Common myeloid progenitor, CD34-positive (primary cell): ENCODE results near the gene BBS9.

Experiments
- CTCF ChIA-PET: fragments of 350-600 bp; sonication (Branson Sonifier 250); formaldehyde crosslinking; loops from one replicate; lab custom pipeline; 2021; ENCODE audit warnings: antibody characterized with exemption; lab: Charles Lee
- POLR2A ChIA-PET: fragments of 350-600 bp; sonication (Branson Sonifier 250); formaldehyde crosslinking; loops from one replicate; lab custom pipeline; 2021; ENCODE audit warnings: antibody characterized with exemption; lab: Charles Lee
- DNase-seq, 3 donors: peaks; one replicate each; pipeline versions ENCODE4 v3.0.0 to v3.0.0-alpha.2; 2013
- H3K27ac ChIP-seq, 2 experiments: 1 replicate in 1 of 2; 2 replicates in 1 of 2; pipeline ENCODE4 v1.7.0; 2013; ENCODE audit warnings: inconsistent platforms in 2 of 2, low read length in 2 of 2, mild to moderate bottlenecking in 2 of 2, low read depth in 1 of 2, moderate library complexity in 1 of 2; ENCODE audit not compliant: severe bottlenecking in 2 of 2, insufficient read depth in 1 of 2, poor library complexity in 1 of 2
- H3K27me3 ChIP-seq, 5 experiments: replicated peaks in 2 of 5; 1 replicate in 3 of 5; 2 replicates in 2 of 5; pipeline versions ENCODE4 v1.6.1 to v1.7.0; 2013; ENCODE audit warnings: low read length in 4 of 5, mild to moderate bottlenecking in 2 of 5, moderate library complexity in 2 of 5, inconsistent platforms in 1 of 5; ENCODE audit not compliant: insufficient read depth in 5 of 5, control insufficient read depth in 4 of 5
- H3K36me3 ChIP-seq, 4 experiments: 1 replicate in 2 of 4; 2 replicates in 2 of 4; pipeline versions ENCODE4 v1.6.1 to v1.7.0; 2013; ENCODE audit warnings: low read length in 3 of 4, control low read depth in 1 of 4, mild to moderate bottlenecking in 1 of 4; ENCODE audit not compliant: control insufficient read depth in 4 of 4, insufficient read depth in 4 of 4
- H3K4me1 ChIP-seq, 4 experiments: 1 replicate in 3 of 4; 2 replicates in 1 of 4; pipeline versions ENCODE4 v1.6.1 to v1.7.1; 2013; ENCODE audit warnings: low read length in 3 of 4, mild to moderate bottlenecking in 3 of 4, control low read depth in 1 of 4, inconsistent platforms in 1 of 4, moderate library complexity in 1 of 4; ENCODE audit not compliant: control insufficient read depth in 4 of 4, insufficient read depth in 4 of 4; ENCODE audit errors: control extremely low read depth in 1 of 4
- H3K4me3 ChIP-seq, 7 experiments: 1 replicate in 4 of 7; 2 replicates in 3 of 7; pipeline versions ENCODE4 v1.5.1 to v1.7.0; 2013; ENCODE audit warnings: mild to moderate bottlenecking in 7 of 7, low read length in 6 of 7, moderate library complexity in 6 of 7, inconsistent platforms in 2 of 7, low read depth in 2 of 7, control low read depth in 1 of 7; ENCODE audit not compliant: insufficient read depth in 4 of 7, control insufficient read depth in 1 of 7; ENCODE audit errors: extremely low read depth in 1 of 7
- H3K9me3 ChIP-seq, 5 experiments: 1 replicate in 4 of 5; 2 replicates in 1 of 5; pipeline versions ENCODE4 v1.6.1 to v1.7.1; 2013; ENCODE audit warnings: low read length in 4 of 5, mild to moderate bottlenecking in 2 of 5, inconsistent platforms in 1 of 5, low read depth in 1 of 5, moderate library complexity in 1 of 5; ENCODE audit not compliant: control insufficient read depth in 4 of 5, insufficient read depth in 2 of 5; ENCODE audit errors: control extremely low read depth in 1 of 5
- WGBS: methylation state at CpG from one replicate; pipeline ENCODE4 v1.1.5; 2013; ENCODE audit not compliant: insufficient coverage; 5-methylcytosine and 5-hydroxymethylcytosine counted together

The BBS9 gene

DNA sequence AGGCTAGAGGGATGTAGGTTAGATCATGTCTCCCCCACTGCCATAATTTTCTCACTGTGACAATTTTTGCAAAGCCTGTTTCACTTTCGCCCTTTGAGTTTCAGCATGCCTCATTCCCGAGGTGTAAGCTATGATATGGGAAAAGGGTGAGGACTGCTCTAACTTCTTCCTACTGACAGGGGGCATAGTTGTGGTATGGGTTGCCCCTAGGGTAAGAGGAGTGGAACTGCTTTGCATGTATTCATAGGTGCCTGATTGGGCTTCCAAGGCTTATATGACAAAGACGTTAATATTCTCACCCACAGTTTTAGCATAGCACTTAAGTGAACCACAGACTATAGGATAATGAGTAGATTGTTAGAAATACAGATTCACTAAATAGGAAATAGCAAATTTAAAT, 148.7 kb downstream of the BBS9 start:
- CTCF ChIA-PET, result no interaction called here

GRCh38 chr7:33286501-33286900, 157.1 kb downstream of the BBS9 start:
- Histone ChIP-seq H3K9me3 (peaks cover 0 to 13% (median 3%) of the 10 kb centered on the region in 5 experiments), H3K27ac (no peak overlapping the region), H3K4me3 (no peak overlapping the region), H3K4me1 (no peaks in the 10 kb centered on the region), H3K27me3 (no peaks in the 10 kb centered on the region), H3K36me3 (no peaks in the 10 kb centered on the region)
- POLR2A ChIA-PET, result no interaction called here
- DNase-seq, result no peak
- CTCF ChIA-PET, result no interaction called here
- no CpG with 5 or more reads among the region's 1 CpG for WGBS

More for the DNA sequence above, 148.7 kb downstream of the BBS9 start:
- DNase-seq, result no peak
- WGBS, result 100% methylated on average over 1 of the region's 3 CpGs
- H3K4me3 ChIP-seq, result no peak overlapping the region
- no peaks in the 10 kb centered on the region for H3K27me3 ChIP-seq
- H3K4me1 ChIP-seq, result no peaks in the 10 kb centered on the region
- no peak overlapping the region for H3K27ac ChIP-seq
- peaks cover 0 to 18% (median 3%) of the 10 kb centered on the region in 5 experiments for H3K9me3 ChIP-seq
- H3K36me3 ChIP-seq, result peaks cover 0 to 16% (median 0%) of the 10 kb centered on the region in 4 experiments
- POLR2A ChIA-PET, result no interaction called here

GRCh38 chr7:33287738-33288137, 158.4 kb downstream of the BBS9 start:
- 100% methylated on average over 3 of the region's 3 CpGs for WGBS
- POLR2A ChIA-PET, result no interaction called here
- CTCF ChIA-PET, result no interaction called here
- Histone ChIP-seq H3K4me3 (no peak overlapping the region), H3K36me3 (no peaks in the 10 kb centered on the region), H3K27ac (no peak overlapping the region), H3K9me3 (peaks cover 0 to 13% (median 3%) of the 10 kb centered on the region in 5 experiments), H3K4me1 (no peaks in the 10 kb centered on the region), H3K27me3 (no peaks in the 10 kb centered on the region)
- no peak for DNase-seq

DNA sequence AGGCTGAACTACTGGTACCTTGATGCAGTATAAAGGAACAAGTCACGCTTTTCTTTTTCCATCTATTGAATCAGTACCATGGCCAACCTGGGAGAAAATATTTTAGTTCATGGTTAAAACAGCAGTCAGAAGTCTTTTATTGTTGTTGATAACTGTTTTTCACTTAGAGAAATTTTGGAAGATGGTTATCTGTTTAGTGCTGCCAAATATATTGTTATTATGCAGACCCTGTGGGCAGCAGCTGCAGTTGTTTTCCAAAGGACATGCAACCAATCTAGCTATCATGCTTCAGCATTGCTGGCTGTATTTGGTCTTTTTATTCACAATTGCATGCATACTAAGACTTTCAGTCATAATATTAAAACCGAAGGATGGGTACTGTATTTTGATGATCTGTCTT, 169.5 kb downstream of the BBS9 start:
- ChIA-PET POLR2A (no interaction called here), CTCF (no interaction called here)
- no CpG with 5 or more reads among the region's 2 CpGs for WGBS
- Histone ChIP-seq H3K4me3 (no peak overlapping the region), H3K27ac (no peak overlapping the region), H3K4me1 (no peaks in the 10 kb centered on the region), H3K9me3 (peaks cover 0 to 25% (median 4%) of the 10 kb centered on the region in 5 experiments), H3K36me3 (no peaks in the 10 kb centered on the region), H3K27me3 (no peaks in the 10 kb centered on the region)
- DNase-seq, result no peak

DNA sequence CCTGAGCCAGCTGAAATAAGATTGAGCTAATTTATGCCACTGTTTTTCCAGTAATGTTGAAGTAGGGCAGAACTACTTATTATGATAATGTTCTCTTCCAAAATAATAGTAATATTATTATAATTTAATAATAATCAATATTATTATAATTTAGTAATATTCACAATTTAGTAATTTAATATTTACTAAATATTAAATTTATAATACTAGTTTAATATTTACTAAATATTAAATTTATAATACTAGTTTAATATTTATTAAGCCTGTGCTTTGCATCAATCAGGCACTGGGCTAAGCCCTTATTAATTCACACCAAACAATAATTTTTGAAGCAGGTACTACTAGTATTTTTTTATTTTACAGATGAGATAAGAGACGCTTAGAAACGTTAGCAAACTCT, 170.1 kb downstream of the BBS9 start:
- H3K27me3 ChIP-seq, result no peaks in the 10 kb centered on the region
- WGBS, result no CpG with 5 or more reads among the region's 2 CpGs
- H3K4me1 ChIP-seq, result no peaks in the 10 kb centered on the region
- peaks cover 0 to 27% (median 4%) of the 10 kb centered on the region in 5 experiments for H3K9me3 ChIP-seq
- peaks cover 0 to 3% (median 0%) of the 10 kb centered on the region in 4 experiments for H3K36me3 ChIP-seq
- H3K4me3 ChIP-seq, result no peak overlapping the region
- no peak for DNase-seq
- CTCF ChIA-PET, result no interaction called here
- POLR2A ChIA-PET, result no interaction called here
- H3K27ac ChIP-seq, result no peak overlapping the region

GRCh38 chr7:33300131-33300530, 170.8 kb downstream of the BBS9 start:
- WGBS, result no CpG with 5 or more reads among the region's 1 CpG
- no peak for DNase-seq
- no peak overlapping the region for H3K4me3 ChIP-seq
- H3K27ac ChIP-seq, result no peak overlapping the region
- POLR2A ChIA-PET, result no interaction called here
- no peaks in the 10 kb centered on the region for H3K27me3 ChIP-seq
- no peaks in the 10 kb centered on the region for H3K4me1 ChIP-seq
- peaks cover 0 to 28% (median 4%) of the 10 kb centered on the region in 5 experiments for H3K9me3 ChIP-seq
- CTCF ChIA-PET, result no interaction called here
- peaks cover 0 to 4% (median 0%) of the 10 kb centered on the region in 4 experiments for H3K36me3 ChIP-seq

GRCh38 chr7:33300742-33301141, 171.4 kb downstream of the BBS9 start:
- no peak for DNase-seq
- Histone ChIP-seq H3K27me3 (no peaks in the 10 kb centered on the region), H3K4me1 (no peaks in the 10 kb centered on the region), H3K9me3 (peaks cover 0 to 28% (median 4%) of the 10 kb centered on the region in 5 experiments), H3K36me3 (peaks cover 0 to 4% (median 0%) of the 10 kb centered on the region in 4 experiments), H3K4me3 (no peak overlapping the region), H3K27ac (no peak overlapping the region)
- POLR2A ChIA-PET, result no interaction called here
- CTCF ChIA-PET, result no interaction called here
